Smooth muscle cell (in vitro differentiated cells): ENCODE data around the gene SFTPD. TPM values are rescaled to one million over a fixed set of nuclear protein-coding genes. Genes with fewer than 3 reads are reported as not detected.

Experiments
- DNase-seq: peaks from one replicate; lab custom pipeline; 2025; ENCODE audit not compliant: unreplicated experiment; lab: John Stamatoyannopoulos, UW
- H2AFZ ChIP-seq: fragments of 200-600 bp; sonication (generic); 2 replicates; pipeline ENCODE4 v1.6.0; 2016; ENCODE audit warnings: antibody characterized with exemption, low read depth, mild to moderate bottlenecking
- H3F3A ChIP-seq: fragments of 200-600 bp; sonication (generic); 2 replicates; pipeline ENCODE4 v1.6.0; 2017; ENCODE audit warnings: antibody characterized with exemption, low read depth
- H3K27ac ChIP-seq: fragments of 200-600 bp; sonication (generic); 2 replicates; pipeline ENCODE4 v1.5.1; 2016; ENCODE audit warnings: low read depth, mild to moderate bottlenecking
- H3K27me3 ChIP-seq: fragments of 200-600 bp; sonication (generic); 2 replicates; pipeline ENCODE4 v1.6.1; 2016; ENCODE audit warnings: low read depth, mild to moderate bottlenecking
- H3K36me3 ChIP-seq: fragments of 200-600 bp; sonication (generic); 2 replicates; pipeline ENCODE4 v1.5.1; 2016; ENCODE audit warnings: low read depth
- H3K4me1 ChIP-seq: fragments of 200-600 bp; sonication (generic); 2 replicates; pipeline ENCODE4 v1.5.1; 2016; ENCODE audit warnings: low read depth
- H3K4me2 ChIP-seq: fragments of 200-600 bp; sonication (generic); 2 replicates; pipeline ENCODE4 v1.6.0; 2016; ENCODE audit warnings: mild to moderate bottlenecking
- H3K4me3 ChIP-seq: fragments of 200-600 bp; sonication (generic); 2 replicates; pipeline ENCODE4 v1.5.1; 2016; ENCODE audit warnings: mild to moderate bottlenecking
- H3K79me2 ChIP-seq: fragments of 200-600 bp; sonication (generic); 2 replicates; pipeline ENCODE4 v1.6.0; 2016; ENCODE audit warnings: low read depth, mild to moderate bottlenecking
- H3K9ac ChIP-seq: fragments of 200-600 bp; sonication (generic); 2 replicates; pipeline ENCODE4 v1.6.0; 2016; ENCODE audit warnings: low read depth
- H3K9me3 ChIP-seq: fragments of 200-600 bp; sonication (generic); replicated peaks from 2 replicates; pipeline ENCODE4 v1.5.1; 2016; ENCODE audit warnings: low read depth
- H4K20me1 ChIP-seq: fragments of 200-600 bp; sonication (generic); 2 replicates; pipeline ENCODE4 v1.6.0; 2016; ENCODE audit warnings: low read depth
- CTCF ChIP-seq: fragments of 200-600 bp; sonication (generic); IDR thresholded peaks from 2 replicates; pipeline ENCODE4 v1.5.1; 2017; ENCODE audit warnings: borderline replicate concordance, mild to moderate bottlenecking, antibody characterized with exemption; ENCODE audit not compliant: insufficient read depth, poor library complexity, severe bottlenecking
- WGBS: methylation state at CpG from one replicate; pipeline ENCODE4 v1.1.7; 2016; ENCODE audit warnings: low lambda C conversion rate; 5-methylcytosine and 5-hydroxymethylcytosine counted together
- polyA plus RNA-seq: library from polyadenylated mRNA; unstranded; fragments of >200 nt; fragmentation: Nextera tagmentation; extraction: Ambion mirVana; gene quantifications from 2 replicates; pipeline ENCODE4 v1.2.1, GENCODE V29; 2016
- total RNA-seq: library from RNA; depleted of rRNA; stranded (reverse); fragments of >200 nt; gene quantifications from 2 replicates; pipeline ENCODE4 v1.2.3, GENCODE V29; 2014

SFTPD gene
- total and polyA plus RNA-seq, 2 experiments from 2014 or later = 1.0 to 1.9 TPM

GRCh38 chr10:79942261-79943185 lies 6.4 kb downstream of the SFTPD start:
- no peaks in the 10 kb centered on the region for H3K79me2 ChIP-seq
- H3K9me3 ChIP-seq = no peaks in the 10 kb centered on the region
- DNase-seq = no peak
- no peaks in the 10 kb centered on the region for H3F3A ChIP-seq
- no peaks in the 10 kb centered on the region for H4K20me1 ChIP-seq
- TF ChIP-seq CTCF = no peak
- no peaks in the 10 kb centered on the region for H3K27me3 ChIP-seq
- no peak overlapping the region for H2AFZ ChIP-seq
- H3K4me1 ChIP-seq = no peaks in the 10 kb centered on the region
- H3K27ac ChIP-seq = no peak overlapping the region
- H3K4me3 ChIP-seq = no peak overlapping the region
- WGBS = 95% methylated on average over 8 of the region's 8 CpGs
- no peak overlapping the region for H3K9ac ChIP-seq
- no peak overlapping the region for H3K4me2 ChIP-seq
- H3K36me3 ChIP-seq = no peaks in the 10 kb centered on the region

- WGBS = 96% methylated on average over 11 of the region's 11 CpGs
Measured at GRCh38 chr10:79941585-79942210, 7.2 kb downstream of the SFTPD start.

GRCh38 chr10:79941146-79941545 lies 7.8 kb downstream of the SFTPD start:
- Histone ChIP-seq H3K9ac (no peak overlapping the region), H2AFZ (no peak overlapping the region), H3F3A (no peaks in the 10 kb centered on the region), H3K4me1 (no peaks in the 10 kb centered on the region), H3K27me3 (no peaks in the 10 kb centered on the region), H3K36me3 (no peaks in the 10 kb centered on the region), H3K4me3 (no peak overlapping the region), H3K79me2 (no peaks in the 10 kb centered on the region), H3K9me3 (no peaks in the 10 kb centered on the region), H3K27ac (no peak overlapping the region), H3K4me2 (no peak overlapping the region), H4K20me1 (no peaks in the 10 kb centered on the region)
- no peak for DNase-seq
- 91% methylated on average over 4 of the region's 4 CpGs for WGBS
- TF ChIP-seq CTCF = no peak

More at GRCh38 chr10:79941585-79942210, 7.2 kb downstream of the SFTPD start:
- H3K4me1 ChIP-seq = no peaks in the 10 kb centered on the region
- no peak overlapping the region for H3K27ac ChIP-seq
- H3K9me3 ChIP-seq = no peaks in the 10 kb centered on the region
- H3K4me2 ChIP-seq = no peak overlapping the region
- H3K36me3 ChIP-seq = no peaks in the 10 kb centered on the region
- no peak for DNase-seq
- H3K27me3 ChIP-seq = no peaks in the 10 kb centered on the region
- TF ChIP-seq CTCF = no peak
- no peak overlapping the region for H3K9ac ChIP-seq
- no peaks in the 10 kb centered on the region for H3F3A ChIP-seq
- H3K79me2 ChIP-seq = no peaks in the 10 kb centered on the region
- no peak overlapping the region for H3K4me3 ChIP-seq
- no peak overlapping the region for H2AFZ ChIP-seq
- no peaks in the 10 kb centered on the region for H4K20me1 ChIP-seq

GRCh38 chr10:79940431-79940830 lies 8.5 kb downstream of the SFTPD start:
- DNase-seq = no peak
- Histone ChIP-seq H3K36me3 (no peaks in the 10 kb centered on the region), H3K4me1 (no peaks in the 10 kb centered on the region), H3K27ac (no peak overlapping the region), H3F3A (no peaks in the 10 kb centered on the region), H4K20me1 (no peaks in the 10 kb centered on the region), H3K9me3 (no peaks in the 10 kb centered on the region), H3K4me2 (no peak overlapping the region), H3K9ac (no peak overlapping the region), H3K27me3 (no peaks in the 10 kb centered on the region), H3K4me3 (no peak overlapping the region), H3K79me2 (no peaks in the 10 kb centered on the region), H2AFZ (no peak overlapping the region)
- TF ChIP-seq CTCF = no peak
